Stimulated activated CD8-positive, alpha-beta memory T cell treated with anti-CD3 and anti-CD28 coated beads, Interleukin-12 subunit alpha, Interleukin-12 subunit beta, amount 100 ng/mL, for 24 hours (primary cell): ENCODE results near the gene CUX1.

Source experiments
- DNase-seq: peaks from one replicate; pipeline ENCODE4 v3.0.0-alpha.2; 2020; ENCODE audit errors: extremely low read depth

CUX1 gene

GRCh38 chr7:102236592-102237287, 419.3 kb downstream of the CUX1 start:
- no peak for DNase-seq

DNA sequence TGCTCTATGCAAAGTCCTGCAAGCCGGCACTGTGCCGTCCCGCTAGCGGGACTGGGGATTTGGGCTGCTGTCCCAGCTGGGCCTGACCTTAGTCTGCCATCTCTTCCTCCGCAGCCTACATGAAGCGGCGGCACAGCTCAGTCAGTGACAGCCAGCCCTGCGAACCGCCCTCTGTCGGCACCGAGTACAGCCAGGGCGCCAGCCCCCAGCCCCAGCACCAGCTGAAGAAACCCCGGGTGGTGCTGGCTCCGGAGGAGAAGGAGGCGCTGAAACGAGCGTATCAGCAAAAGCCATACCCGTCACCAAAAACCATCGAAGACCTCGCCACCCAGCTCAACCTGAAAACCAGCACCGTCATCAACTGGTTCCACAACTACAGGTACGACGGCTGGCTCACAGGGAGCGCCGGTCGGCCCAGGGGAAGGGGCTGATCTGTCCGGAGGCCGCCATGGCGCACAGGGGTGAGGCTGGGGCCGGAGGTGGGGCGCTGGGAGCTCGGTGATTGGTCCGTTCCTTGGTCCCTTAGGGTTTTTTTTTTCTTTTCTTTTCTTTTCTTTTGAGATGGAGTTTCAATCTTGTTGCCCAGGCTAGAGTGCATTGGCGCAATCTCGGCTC, 421.9 kb downstream of the CUX1 start:
- no peak for DNase-seq

GRCh38 chr7:102241431-102241830, 424.0 kb downstream of the CUX1 start:
- no peak for DNase-seq

GRCh38 chr7:102244601-102245000, 427.2 kb downstream of the CUX1 start:
- no peak for DNase-seq

- no peak for DNase-seq
These were observed 430.6 kb downstream of the CUX1 start for GRCh38 chr7:102248081-102248455.

DNA sequence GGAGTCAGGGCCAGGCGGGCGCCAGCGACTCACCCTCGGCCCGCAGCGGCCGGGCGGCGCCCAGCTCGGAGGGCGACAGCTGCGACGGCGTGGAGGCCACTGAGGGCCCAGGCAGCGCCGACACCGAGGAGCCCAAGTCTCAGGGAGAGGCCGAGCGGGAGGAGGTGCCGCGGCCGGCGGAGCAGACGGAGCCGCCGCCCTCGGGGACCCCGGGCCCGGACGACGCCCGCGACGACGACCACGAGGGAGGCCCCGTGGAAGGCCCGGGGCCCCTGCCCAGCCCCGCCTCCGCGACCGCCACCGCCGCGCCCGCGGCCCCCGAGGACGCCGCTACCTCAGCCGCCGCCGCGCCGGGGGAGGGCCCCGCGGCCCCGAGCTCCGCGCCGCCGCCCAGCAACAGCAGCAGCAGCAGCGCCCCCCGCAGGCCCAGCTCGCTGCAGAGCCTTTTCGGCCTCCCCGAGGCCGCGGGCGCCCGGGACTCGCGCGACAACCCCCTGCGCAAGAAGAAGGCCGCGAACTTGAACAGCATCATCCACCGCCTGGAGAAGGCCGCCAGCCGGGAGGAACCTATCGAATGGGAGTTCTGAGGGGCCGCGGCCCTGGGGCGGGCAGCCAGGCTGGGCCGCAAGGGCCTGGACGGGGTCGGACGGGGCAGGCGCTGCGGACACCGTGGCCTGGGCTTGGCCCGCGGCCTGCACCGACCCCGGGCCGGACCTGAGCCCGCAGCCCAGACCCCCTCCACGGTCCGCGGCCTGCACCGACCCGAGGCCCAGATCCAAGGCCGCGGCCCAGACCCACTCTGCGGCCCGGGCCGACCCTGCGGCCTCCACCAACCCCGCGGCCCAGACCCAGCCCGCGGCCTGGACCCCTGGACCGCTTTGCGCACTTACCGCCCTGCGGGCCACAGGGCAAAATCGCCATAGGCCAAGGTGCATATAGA, 431.3 kb downstream of the CUX1 start:
- DNase-seq = no peak

DNA sequence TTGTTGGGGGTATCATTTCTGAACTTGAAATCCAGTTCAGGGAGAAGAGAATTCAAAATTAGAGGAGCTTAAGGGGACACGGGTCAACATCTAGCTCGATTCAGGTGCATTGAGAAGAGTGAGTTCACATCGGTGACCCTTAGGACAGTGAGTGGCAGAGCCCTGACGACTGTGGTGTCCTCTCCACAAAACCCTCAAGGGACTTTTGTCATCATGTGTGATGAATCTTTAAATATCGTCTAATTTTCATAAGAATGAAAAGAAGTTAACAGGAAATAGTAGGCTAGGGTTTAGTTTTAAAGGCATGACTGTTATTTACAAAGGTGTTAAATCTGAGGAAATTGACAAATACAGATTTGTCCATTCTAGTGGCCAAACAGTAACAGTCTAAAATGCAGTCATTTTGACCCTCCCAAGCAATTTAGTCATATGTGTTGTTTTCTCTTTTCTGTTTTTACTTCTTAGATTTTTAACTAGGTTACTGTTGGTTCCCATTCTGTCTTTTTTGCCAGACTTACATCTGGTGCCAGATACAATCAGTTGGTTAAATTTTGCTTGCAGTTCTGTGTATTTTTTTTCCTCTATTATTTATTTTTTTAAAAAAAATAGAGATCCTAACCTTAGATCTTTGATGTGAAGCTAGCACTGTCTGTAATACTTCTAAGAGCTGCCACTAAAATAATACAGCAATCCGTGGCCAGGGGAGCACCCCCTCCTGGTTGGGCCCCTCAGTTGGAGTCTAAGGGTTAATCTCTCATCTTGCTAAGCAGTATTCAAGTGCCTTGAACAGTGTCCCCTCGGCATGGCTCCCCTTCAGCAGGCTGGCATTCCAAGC, 434.3 kb downstream of the CUX1 start:
- no peak for DNase-seq

- no peak for DNase-seq
These were observed 435.0 kb downstream of the CUX1 start for GRCh38 chr7:102252366-102252982.

DNA sequence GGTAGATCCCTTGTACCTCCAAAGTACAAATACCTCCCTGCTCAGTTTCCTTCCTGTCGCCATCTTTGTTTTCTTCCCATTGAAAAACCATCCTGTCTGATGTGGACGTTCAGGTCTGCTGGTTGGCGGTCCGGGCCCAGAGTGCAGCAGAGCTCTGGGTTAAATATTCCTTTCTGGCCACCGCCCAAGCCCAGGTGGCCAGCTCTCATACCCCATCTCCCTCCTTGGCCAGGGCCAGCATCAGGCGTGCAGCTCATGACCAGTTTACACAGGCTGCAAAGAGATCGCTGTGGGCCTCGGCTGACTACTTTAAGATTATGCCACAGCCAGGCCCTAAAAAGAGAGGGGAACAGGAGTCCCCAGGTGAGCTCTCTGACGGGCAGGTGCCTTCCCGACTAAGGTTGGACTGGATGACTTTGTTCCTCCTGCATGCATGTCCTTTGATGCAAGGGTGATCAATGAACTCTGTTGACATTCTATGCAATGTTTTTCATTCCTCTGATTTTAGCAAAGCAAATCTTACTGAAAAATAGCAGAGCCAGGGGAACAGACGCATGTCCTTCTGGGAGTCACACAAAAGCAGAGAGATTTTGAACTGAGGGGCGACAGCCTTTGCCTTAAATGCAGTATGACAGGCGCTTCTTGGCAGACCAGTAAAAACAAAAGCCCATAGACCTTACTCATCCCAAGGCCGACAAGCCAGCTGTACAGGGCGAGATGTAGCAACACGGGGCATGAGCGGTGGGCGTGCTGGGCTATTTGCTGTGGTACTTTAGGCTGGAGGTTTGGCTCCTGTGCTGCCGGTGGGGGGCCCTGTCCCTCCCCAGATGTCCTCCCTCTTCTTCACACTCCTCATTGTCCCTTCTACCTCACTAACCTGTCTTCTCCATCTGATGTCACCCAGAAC, 435.9 kb downstream of the CUX1 start:
- DNase-seq = no peak

GRCh38 chr7:102253973-102254370, 436.5 kb downstream of the CUX1 start:
- DNase-seq = no peak

DNA sequence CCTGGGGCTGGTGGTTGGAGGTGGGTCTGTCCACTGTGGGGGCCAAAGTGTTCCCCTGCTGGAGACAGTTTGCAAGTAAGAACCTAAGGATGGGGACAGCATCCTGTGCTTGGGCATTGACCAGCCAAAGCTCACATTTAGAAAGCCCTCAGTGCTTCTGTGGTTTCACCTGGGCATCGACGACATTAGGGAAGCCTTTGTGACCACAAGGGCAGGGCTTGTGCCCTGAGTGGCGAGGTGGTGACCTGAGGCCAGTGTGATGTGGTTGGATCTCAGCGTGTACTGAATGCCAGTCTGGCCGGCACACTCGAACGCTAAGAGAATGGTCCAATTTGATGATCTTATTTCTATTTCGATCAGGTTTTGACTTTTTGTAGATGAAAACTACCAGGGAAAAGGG, 437.1 kb downstream of the CUX1 start:
- no peak for DNase-seq

DNA sequence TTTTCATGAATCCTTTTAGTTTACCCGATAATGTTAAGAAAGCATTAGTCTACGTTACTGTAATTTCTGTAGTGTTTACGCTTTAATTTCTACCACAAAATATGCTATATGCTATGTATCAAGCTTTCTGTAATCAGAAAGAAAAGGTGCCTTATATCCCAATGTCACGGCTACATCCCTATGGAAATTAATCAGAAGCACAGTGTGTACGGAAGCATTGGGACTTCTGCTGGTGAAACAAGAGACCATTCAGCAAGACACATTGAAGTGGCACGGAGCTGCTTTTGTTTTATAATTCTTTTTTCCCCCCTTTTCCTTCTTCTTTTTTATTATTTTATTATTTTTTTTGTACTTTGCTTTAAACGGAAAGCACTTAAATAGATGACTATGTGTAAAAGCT, 438.1 kb downstream of the CUX1 start:
- no peak for DNase-seq

GRCh38 chr7:102255916-102256315, 438.5 kb downstream of the CUX1 start:
- no peak for DNase-seq

DNA sequence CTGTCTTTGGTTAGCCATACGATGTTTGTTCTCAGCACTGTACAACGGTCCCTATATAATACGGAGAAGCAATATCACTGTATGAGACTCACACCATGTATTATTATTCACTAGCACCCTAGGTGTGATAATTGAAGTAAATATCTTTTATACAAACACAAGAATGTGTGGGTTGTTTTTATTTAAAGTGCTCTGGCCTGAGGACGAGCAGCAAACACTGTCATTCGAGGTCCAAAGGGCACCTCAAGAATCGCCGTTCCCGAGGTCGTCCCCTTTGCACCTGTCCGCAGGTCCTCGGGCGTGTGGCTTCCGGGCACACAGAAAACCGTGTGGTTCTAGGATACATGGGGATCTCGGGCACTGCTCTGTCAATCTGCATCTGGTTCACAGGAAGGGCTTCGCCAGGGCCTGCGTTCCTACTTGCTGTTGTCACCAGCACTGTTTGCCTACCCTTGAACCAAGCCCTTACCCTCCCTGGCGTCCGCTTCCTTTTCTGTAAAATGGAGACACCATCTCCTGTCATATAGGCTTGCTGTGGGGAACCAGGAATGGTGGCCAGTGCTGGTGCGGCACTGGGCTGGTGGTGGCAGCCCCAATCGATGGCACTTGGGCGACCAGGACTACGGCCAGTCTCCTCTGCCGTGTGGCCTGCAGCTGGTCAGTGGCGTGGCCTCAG, 440.8 kb downstream of the CUX1 start:
- DNase-seq = no peak

GRCh38 chr7:102258749-102259107, 441.3 kb downstream of the CUX1 start:
- DNase-seq = no peak

- DNase-seq = no peak
These were observed 443.4 kb downstream of the CUX1 start for GRCh38 chr7:102260856-102261255.

GRCh38 chr7:102261451-102261850, 444.0 kb downstream of the CUX1 start:
- DNase-seq = no peak

- no peak for DNase-seq
These were observed 445.1 kb downstream of the CUX1 start for GRCh38 chr7:102262546-102262945.

DNA sequence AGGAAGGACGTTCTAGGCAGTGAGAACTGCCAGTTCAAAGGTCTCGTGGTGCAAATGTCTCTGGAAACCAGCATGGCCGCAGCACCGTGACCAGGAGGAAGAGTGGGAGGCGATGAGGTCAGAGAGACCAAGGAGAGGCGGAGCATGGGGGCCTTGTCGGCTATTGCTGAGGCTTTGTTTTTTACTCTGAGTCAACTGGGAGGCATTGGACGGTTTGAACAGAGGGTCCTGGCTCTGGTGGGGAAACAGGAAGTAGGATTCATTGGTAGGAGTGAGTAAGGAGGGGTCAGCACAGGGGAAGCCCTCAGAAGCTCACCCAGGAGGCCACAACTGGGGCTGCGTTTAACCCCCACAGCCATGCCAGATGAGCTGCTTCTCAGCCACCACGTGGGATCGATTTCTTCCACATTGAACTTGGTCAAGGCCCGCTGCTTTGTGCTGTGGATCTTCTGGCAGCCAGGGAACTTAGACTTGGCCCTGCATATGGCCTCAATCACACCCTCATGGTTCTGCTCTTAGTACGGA, 447.0 kb downstream of the CUX1 start:
- no peak for DNase-seq

GRCh38 chr7:102266541-102266940, 449.1 kb downstream of the CUX1 start:
- no peak for DNase-seq
